ENCODE measurements around the gene CHD8.
A peak's percentile ranks its signal among the peaks of the same experiment; 100 is the strongest.
"Not testable (repeated sequence)": the region's sequence is repeated elsewhere in the genome, so short reads cannot be mapped to it uniquely, and the experiment has no call there.

CHD8 gene, protein sequence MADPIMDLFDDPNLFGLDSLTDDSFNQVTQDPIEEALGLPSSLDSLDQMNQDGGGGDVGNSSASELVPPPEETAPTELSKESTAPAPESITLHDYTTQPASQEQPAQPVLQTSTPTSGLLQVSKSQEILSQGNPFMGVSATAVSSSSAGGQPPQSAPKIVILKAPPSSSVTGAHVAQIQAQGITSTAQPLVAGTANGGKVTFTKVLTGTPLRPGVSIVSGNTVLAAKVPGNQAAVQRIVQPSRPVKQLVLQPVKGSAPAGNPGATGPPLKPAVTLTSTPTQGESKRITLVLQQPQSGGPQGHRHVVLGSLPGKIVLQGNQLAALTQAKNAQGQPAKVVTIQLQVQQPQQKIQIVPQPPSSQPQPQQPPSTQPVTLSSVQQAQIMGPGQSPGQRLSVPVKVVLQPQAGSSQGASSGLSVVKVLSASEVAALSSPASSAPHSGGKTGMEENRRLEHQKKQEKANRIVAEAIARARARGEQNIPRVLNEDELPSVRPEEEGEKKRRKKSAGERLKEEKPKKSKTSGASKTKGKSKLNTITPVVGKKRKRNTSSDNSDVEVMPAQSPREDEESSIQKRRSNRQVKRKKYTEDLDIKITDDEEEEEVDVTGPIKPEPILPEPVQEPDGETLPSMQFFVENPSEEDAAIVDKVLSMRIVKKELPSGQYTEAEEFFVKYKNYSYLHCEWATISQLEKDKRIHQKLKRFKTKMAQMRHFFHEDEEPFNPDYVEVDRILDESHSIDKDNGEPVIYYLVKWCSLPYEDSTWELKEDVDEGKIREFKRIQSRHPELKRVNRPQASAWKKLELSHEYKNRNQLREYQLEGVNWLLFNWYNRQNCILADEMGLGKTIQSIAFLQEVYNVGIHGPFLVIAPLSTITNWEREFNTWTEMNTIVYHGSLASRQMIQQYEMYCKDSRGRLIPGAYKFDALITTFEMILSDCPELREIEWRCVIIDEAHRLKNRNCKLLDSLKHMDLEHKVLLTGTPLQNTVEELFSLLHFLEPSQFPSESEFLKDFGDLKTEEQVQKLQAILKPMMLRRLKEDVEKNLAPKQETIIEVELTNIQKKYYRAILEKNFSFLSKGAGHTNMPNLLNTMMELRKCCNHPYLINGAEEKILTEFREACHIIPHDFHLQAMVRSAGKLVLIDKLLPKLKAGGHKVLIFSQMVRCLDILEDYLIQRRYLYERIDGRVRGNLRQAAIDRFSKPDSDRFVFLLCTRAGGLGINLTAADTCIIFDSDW (N-terminal part only)

DNA sequence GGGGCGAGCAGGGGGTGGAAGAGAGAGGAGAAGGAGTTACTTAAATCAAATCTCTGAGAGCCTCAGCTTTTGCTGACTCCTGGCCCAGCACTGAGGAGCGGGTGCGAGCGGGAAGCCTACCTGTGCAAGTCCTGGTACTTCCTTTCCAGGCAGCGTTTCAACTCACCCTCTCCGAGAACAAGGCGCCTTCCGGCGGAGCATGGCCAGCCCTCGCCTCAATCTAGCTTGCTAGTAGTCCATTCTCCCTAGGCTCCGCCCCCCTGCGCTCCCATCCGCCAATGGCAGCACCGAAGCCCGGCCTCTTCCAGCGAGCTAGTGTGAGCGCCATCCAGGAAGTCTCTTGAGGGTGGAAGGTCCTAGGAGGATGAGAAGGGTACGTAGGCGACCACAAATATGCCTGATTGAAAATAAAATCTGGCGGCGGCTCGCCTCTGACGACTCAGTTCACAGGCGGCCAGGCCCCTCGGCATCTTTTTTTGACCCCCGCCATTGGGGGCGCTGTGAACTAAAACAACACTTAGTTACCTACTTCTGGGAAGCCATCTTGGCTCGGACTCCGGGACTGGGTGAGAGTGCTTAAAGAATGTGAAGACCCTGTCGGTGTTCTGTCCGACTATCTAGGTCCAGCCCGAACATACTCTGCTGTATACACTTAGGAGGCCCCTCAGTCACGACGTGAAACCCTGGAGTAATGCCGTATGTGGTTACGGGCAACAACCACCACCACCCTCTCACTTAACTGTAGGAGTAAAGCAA is at the start of gene CHD8:
Gene CHD8 (minus strand): TSS at position 212 of the 756 bp plus-strand sequence. CDS start 24,480 bp downstream, outside the sequence.
- peak; percentile 98 for DNase-seq

DNA sequence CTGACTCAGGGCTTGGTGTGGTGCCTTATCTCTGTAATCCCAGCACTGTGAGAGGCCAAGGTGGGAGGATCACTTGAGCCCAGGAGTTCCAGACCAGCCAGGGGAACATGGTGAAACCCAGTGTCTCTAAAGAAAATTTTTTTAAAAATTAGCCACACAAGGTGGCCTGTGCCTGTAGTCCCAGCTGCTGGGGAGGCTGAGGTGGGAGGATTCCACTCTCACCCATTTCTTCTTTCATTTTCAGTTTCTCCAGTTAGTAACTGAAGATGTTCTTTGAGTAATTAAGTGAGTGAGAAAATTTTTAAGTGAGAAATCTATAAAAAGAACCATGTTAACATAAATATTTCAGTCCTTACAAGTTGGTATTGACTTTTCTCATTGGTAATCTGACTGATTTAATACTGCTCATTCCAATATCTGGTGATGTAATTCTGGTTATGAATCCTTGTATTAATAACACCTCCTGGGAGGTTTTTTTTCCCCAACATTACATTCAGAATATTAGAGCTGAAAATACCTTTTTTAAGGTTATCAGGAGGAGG is 49.2 kb upstream of the CHD8 start:
- DNase-seq = no peak

DNA sequence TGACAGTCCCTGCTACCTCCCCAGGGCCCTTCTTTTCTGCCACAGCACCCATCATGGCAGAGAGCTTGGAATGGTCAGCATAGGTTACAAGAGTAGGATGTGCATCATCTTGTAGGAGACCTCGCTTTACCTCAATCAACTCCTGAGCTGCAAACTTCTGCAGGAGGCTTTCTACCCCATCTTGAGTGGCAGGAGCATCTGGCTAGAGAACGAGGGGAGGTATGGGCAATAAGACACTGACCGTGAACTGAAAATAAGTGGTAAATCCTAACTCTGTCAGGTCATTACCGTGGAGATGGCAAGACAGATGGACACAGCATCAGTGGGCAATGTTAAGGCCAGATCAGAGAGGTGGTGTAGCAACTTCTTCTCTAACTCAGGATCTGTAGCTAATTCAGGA is 47.5 kb upstream of the CHD8 start:
- DNase-seq = no peak

DNA sequence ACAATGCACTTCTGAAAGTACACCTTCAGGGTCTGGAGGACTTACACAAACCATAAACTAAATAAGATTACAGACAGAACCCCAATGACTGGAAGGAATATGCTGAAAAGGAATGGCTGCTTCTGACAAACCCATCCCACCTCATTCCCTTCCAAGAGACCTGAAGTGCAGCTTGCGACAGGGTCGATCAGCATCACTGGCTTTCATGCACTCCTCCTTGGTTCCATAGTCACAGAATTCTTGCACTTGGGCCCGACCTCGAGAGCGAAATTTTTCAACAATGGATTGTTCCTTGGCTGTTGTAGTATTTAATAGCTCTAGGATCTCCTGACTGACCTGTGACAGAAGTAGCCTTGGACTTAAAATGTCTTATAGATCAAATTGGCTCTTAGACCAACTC is 45.6 kb upstream of the CHD8 start:
- no peak for DNase-seq

DNA sequence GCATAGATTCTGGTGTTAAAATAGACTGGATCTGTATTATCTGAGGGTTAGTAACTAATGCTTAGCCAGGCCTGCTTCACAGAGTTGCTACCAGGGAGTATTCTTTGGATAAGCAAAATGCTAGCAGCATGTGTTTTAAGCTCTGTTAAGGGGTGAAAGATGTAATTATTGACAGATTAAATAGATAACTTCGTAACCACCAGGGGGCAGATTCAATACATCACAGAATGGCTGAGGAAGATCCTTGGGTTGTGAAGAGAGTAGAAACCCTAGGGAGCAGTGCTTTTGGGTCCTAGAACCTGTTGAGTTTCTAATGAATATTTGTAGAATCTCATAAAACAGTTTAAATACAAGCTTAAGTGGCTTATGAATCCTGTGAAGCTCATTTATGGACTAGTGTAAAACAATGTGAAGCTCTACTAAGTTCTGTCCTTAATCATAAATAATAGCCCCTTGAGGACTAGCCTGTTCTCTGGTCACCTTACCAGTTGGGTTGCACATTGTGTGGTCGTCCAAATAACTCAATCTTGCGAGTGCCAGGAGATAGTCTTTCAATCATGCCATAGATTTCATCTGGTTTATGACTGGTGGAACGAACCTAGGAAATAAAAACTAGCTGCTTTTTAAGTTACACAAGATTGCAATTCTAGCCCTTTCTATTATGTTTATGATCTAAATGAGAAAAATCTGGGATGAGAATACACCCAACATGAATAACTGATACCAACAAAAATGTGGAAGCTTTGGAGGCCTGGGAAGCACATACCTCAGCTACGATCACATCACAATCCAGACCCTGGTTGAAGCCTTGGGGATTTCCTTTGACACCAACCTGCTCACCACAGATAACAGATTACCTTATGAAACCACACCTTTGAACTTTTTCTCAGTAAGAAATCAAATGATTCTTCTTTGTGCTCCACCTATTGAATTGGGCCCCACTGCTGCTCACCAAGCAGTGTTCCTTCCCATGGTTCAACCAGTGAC is 42.9 kb upstream of the CHD8 start:
- DNase-seq = peak; percentile 32

DNA sequence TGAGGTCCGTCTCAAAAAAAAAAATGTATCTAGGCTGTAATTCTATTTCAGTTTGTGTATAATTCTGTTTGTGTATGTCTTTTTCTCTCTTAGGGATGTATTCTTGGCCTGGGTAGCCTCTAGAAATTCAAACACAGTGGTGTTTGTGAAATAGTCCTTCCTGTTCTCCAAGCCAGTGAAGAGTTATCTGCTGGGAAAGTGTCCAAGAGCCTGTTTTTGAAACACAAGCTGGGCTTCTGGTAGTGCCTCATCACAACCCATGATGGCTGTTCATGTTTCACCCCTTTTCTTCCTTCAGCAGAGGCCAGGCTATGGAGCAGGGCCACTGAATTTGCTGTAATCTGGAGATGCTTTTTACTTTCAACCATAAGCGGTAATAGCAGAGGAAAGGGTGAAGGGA is 40.5 kb upstream of the CHD8 start:
- DNase-seq = no peak

DNA sequence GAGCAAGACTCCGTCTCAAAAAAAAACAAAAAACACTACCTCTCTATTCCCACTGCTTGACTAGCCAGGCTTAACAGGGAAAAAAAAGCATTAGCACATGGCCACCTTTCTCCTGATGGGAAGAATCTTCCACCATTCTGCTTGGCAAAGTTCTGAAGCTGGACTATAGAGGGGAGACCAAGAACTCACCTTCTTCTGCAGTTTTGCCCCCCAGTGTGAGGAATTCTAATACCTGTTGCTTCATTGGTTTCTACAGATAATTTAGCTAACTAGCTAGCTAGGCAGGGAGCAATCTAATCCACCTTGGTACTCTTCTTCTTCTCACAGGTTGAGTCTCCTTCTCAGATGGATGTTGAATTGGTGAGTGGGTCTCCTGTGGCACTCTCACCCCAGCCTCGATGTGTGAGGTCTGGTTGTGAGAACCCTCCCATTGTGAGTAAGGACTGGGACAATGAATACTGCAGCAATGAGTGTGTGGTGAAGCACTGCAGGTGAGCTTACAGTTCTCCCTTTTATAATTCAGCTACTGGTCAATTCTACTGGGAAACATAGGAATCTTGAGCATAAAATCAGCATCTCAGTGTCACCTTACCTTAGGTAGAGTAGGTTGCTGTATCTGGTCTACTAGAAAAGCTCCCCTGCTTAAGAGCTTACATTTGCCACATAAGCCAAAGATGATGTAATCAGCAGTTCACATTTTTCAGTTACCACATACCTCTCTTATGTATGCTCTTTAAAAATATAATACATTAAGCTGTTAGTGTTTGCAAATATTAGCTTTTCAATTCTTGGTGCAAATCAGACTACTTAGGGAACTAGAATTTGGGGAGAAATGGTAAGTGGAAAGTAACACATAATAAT is 39.2 kb upstream of the CHD8 start:
- no peak for DNase-seq

DNA sequence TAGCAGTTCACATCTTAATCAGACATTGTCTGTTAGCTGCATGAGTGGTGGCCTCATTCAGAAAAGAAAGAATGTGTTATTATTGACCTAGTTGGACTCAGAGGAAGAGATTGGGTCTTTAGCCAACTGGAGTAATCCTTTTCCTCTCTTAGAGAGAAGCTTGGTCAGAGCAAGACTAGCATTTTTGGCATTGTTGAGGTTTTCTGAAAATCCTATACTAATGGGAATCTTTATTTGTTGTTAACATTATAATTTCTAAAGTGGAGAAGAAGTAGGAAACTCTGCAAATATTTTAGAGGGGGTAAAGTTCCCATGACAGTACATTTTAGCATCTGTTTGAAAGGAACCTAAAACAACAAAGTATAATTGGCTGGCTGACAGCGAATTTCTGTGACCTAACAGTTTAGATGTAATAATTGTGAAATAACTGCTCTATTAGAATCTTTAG is 30.7 kb upstream of the CHD8 start:
- DNase-seq = peak; percentile 11

DNA sequence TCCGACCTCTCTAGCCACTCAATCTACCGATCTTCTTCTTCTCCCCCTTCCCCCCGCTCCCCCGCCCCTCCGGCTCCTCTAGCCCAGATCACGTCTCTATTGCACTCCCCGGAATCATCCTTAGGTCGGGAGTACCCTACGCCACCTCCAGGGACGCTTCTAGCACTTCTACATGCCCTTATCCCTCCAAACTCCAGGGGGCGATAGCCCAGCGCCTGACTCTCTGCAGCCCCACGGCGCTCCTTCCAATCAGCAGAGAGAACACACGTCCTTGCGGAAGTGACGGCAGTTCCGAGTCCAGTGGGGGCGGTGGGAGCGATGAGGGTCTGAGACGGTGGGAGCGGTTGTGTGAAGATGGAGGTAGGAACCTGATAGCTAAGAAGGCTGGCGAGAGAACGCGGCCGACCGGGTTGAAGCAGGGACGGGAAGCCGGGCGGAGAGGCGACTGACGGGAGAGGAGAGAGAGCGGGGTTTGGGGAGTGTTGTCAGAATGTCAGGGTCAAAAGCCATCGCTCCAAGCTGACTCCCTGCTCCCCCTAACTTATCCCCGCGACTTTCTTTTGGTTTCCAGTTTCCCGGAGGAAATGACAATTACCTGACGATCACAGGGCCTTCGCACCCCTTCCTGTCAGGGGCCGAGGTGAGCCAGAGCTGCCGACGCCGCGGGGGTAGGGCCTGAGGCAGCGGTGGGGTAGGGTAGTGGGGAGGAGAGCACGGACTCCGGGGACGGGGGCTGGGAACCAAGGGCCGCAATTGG is 21.2 kb upstream of the CHD8 start, which contains the start of the genes RAB2B and TOX4:
Gene RAB2B (minus strand): TSS at position 35 of the 757 bp plus-strand sequence. CDS start 87 bp downstream, outside the sequence.
Gene TOX4 (plus strand): TSS at position 271 of the 757 bp plus-strand sequence. CDS start 84 bp downstream, at position 355.
- DNase-seq = peak; percentile 98

DNA sequence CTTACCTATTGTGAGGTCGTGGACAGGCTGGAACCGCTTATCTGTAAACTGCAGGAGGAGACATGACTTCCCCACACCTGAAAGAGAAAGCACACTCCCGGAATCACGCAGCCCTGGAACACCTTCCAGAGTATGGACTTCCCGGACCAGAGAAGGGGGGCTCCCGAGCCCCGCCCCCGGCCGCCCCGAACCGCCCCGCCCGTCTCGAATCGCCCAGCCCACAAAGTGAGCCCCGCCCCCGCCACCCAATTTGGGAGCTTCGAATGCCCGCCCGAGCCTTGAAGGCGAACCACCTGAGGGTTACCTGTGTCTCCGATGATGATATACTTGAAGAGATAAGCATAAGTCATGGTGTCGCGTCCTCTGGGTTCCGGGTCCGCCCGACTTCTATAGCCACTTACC is 20.6 kb upstream of the CHD8 start:
- DNase-seq = peak; percentile 62

DNA sequence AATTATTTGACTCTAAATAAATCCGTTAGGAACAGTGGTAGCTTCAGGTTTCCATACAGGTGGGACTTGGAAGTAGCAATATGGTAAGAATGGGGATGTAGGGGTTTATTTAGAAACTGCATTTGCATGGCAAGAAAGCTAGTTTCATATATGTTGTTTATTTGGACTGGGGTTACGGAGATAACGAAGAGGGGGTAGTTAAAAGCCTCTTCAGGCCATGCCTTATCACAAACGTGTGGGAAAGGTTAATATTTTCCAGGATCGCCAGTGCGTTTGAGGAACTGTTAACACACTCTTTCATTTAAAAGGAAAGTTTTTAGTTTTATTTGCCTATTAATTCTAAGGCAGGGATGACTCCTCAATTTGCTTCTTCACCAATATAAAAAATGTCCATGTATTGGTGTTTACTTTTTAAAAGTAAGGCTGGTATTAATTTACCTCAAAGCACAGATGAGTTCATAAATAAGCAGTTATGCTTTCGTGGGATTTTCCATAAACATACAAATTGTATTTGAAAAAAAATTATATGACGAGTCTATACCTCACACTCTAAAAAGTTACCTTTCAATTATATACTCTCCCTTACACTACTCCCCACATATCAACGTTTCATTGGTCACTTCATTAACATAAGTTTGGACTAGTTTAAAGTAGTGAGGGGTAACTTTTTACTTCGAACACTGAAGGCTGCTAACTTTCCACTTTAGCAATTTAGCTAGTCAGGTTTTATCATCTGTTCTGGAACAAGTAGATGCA is 20.0 kb upstream of the CHD8 start:
- DNase-seq = no peak

DNA sequence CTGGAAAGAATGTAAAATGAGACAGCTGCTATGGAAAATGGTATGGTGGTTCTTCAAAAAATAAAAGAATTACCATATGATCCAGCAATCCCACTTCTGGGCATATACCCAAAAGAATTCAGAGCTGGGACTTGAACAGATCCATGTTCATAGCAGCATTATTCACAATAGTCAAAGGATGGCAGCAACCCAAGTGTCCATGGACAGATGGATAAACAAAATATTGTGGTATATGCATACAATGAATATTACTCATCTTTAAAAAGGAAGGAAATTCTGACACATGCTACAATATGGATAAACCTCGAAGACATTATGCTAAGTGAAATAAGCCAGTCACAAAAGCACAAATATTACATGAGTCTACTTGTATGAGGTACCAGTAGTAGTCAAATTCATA is 11.7 kb upstream of the CHD8 start:
- DNase-seq = peak; percentile 86

DNA sequence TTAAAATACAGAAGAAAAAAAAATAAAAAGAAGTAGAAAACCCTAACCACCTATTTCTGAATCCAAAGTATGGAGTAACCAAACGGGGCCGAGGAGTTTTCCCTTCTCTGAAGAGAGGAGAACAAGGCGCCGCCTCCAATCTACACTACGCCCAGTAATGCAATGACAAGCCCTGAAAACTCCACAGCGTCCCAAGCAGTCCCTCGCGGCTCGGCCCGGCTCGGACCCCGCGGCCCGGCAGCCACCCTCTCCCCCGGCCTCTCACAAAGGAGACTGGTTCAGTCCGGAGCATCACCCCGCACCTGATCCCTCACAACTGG is 371 bp downstream of the CHD8 start:
- DNase-seq = peak; percentile 17

DNA sequence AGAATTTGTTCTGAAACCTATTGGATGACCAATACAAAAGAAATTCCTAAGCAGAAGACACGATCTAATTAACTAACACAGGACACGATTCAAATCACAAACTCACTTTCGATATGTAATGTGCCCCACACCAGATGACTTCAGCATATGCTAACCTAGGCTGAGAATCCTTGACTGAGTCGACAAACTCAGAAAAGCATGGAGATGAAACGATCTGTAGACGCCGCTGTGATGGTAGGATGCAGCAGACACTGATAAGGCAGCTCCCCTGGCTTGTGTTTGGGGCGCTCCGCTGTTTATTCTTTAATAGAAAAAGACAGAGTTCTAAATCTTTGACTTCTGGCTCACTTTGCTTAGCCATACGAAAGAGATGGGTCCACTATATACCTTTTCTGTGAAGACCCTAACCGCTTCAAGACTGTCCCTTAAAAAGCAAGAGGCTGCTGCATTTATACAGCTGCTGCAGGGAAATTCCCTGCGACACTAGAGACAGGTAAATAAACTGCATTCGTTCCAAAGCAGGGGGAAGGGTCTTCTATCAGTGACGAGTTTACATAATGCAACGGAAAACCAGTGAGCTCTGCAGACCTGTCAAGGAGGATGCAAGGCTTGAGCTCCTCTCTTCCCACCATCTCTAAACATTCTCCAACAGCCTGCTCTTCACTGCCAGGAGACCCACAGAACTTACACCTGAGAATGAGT is 929 bp downstream of the CHD8 start:
- no peak for DNase-seq

DNA sequence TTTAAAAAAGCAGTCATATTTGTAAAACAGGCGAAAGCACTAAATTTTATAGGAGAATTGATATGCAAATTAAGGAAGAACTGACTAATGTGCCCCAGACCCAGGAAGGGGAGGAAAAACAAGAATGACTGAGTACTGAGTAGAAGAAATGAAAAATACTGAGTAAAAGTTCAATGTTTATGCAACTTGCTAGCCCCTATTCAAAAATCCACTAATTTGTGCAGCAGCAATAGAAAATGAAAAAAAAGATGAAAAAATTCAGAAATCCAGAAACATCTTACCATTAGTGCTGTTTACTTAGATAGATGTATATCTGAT is 6.1 kb downstream of the CHD8 start:
- DNase-seq = no peak

DNA sequence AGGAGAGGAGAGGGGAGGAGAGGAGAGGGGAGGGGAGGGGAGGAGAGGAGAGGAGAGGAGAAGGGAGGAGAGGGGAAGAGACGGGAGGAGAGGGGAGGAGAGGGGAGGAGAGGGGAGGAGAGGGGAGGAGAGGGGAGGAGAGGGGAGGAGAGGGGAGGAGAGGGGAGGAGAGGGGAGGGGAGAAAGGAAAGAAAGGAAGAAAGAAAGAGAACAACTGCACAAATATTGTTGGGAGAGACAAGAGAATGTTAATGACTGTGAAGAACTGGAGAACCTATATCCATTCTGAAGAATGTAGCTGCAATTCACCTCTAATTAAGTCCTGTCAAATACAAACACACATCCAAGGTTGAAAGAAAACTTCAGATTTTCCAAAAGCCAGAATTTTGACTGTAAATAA is 13.3 kb downstream of the CHD8 start:
- DNase-seq = not testable (repeated sequence)

DNA sequence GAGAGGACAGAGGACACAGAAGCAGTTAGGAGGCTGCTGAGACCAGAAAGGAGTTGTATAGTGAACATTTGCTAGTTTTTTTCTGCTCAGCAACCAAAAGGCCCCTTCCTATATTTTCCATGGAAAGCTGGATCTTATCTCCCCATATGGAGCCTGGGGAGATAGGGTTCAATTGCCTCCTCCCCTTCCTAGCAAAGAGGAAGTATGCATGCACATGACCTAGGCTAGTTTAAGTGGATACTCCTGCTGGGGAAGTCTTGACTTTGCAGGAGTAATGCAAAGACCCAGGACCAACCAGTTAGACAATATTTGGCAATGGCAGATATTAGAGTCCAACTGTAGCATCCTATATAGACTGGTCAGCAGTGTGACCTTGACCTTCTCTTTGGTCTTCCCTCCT is 15.1 kb downstream of the CHD8 start:
- no peak for DNase-seq

Data from amniotic stem cell (primary cell).